ENCODE measurements around the gene TMEM108.

DNA sequence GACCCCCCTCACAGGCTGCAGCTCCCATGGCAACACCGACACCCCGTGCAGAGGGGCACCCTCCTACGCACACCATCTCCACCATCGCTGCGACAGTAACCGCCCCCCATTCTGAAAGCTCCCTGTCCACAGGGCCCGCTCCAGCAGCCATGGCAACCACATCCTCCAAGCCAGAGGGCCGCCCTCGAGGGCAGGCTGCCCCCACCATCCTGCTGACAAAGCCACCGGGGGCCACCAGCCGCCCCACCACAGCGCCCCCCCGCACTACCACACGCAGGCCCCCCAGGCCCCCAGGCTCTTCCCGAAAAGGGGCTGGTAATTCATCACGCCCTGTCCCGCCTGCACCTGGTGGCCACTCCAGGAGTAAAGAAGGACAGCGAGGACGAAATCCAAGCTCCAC, 341.7 kb downstream of the TMEM108 start:
- TF ChIP-seq, protein P1, sequence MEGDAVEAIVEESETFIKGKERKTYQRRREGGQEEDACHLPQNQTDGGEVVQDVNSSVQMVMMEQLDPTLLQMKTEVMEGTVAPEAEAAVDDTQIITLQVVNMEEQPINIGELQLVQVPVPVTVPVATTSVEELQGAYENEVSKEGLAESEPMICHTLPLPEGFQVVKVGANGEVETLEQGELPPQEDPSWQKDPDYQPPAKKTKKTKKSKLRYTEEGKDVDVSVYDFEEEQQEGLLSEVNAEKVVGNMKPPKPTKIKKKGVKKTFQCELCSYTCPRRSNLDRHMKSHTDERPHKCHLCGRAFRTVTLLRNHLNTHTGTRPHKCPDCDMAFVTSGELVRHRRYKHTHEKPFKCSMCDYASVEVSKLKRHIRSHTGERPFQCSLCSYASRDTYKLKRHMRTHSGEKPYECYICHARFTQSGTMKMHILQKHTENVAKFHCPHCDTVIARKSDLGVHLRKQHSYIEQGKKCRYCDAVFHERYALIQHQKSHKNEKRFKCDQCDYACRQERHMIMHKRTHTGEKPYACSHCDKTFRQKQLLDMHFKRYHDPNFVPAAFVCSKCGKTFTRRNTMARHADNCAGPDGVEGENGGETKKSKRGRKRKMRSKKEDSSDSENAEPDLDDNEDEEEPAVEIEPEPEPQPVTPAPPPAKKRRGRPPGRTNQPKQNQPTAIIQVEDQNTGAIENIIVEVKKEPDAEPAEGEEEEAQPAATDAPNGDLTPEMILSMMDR (IDR thresholded peaks at IDR 0.05; ENCODE audit: low read depth, low read length), result no peak
- TF ChIP-seq POLR2A (IDR thresholded peaks at IDR 0.05; ENCODE audit: extremely low read depth, insufficient read length), result no peak
- TF ChIP-seq, protein P2, sequence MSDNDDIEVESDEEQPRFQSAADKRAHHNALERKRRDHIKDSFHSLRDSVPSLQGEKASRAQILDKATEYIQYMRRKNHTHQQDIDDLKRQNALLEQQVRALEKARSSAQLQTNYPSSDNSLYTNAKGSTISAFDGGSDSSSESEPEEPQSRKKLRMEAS (IDR thresholded peaks at IDR 0.05; ENCODE audit: low read depth, low read length), result no peak

Data from NB4 (cell line).